HEK293 (cell line): ENCODE data around the gene TC2N.
"Not testable (repeated sequence)": the region's sequence is repeated elsewhere in the genome, so short reads cannot be mapped to it uniquely, and the experiment has no call there.

Experiments used
- CTCF ChIA-PET: fragments of 350-600 bp; formaldehyde crosslinking; extraction: SDS; loops from one replicate; lab custom pipeline; 2021; ENCODE audit warnings: antibody characterized with exemption; lab: Yijun Ruan, JAX
- POLR2A ChIA-PET: fragments of 300-600 bp; formaldehyde crosslinking; extraction: SDS; loops from one replicate; lab custom pipeline; 2020; ENCODE audit warnings: antibody characterized with exemption, inconsistent platforms; lab: Yijun Ruan, JAX
- H3K27ac ChIP-seq: fragments of 200-500 bp; sonication (Bioruptor generic); 2 replicates; pipeline ENCODE4 v1.5.1; 2014; ENCODE audit warnings: low read depth, low read length, control low read depth, inconsistent platforms; ENCODE audit errors: extremely low read depth
- H3K36me3 ChIP-seq, 2 experiments: fragments of 200-500 bp in 1 of 2; sonication (Bioruptor generic) in 1 of 2; 1 replicate in 1 of 2; 2 replicates in 1 of 2; pipeline ENCODE4 v1.5.1; 2014 to 2017; ENCODE audit warnings: inconsistent platforms in 2 of 2, low read length in 2 of 2; ENCODE audit not compliant: control insufficient read depth in 2 of 2, insufficient read depth in 1 of 2
- H3K4me1 ChIP-seq: fragments of 200-500 bp; sonication (Bioruptor generic); 2 replicates; pipeline ENCODE4 v1.5.1; 2014; ENCODE audit warnings: mild to moderate bottlenecking, low read length, inconsistent platforms; ENCODE audit not compliant: control insufficient read depth, insufficient read depth
- H3K4me3 ChIP-seq: 2 replicates; pipeline ENCODE4 v1.5.1; 2011; ENCODE audit warnings: low read depth, mild to moderate bottlenecking, control low read depth, low read length, moderate library complexity
- H3K9me3 ChIP-seq: fragments of 200-500 bp; sonication (Bioruptor generic); 2 replicates; pipeline ENCODE4 v1.5.1; 2014; ENCODE audit warnings: low read depth, low read length, inconsistent platforms; ENCODE audit not compliant: control insufficient read depth, insufficient read depth
- KLF10 ChIP-seq: fragments of 450-650 bp; IDR thresholded peaks from 2 replicates; pipeline ENCODE4 v1.5.1; 2018; ENCODE audit warnings: missing biosample characterization, mild to moderate bottlenecking, missing genetic modification characterization
- OSR2 ChIP-seq: fragments of 450-650 bp; formaldehyde crosslinking; IDR thresholded peaks from 2 replicates; pipeline ENCODE4 v1.5.1; 2016; ENCODE audit warnings: missing biosample characterization, missing genetic modification characterization
- SETDB1 ChIP-seq: IDR thresholded peaks from one replicate; pipeline ENCODE4 v1.6.1; 2017; ENCODE audit warnings: mild to moderate bottlenecking, low read length, moderate library complexity, mixed read lengths; ENCODE audit not compliant: insufficient read length
- ZBTB17 ChIP-seq: fragments of 450-650 bp; formaldehyde crosslinking; IDR thresholded peaks from 2 replicates; pipeline ENCODE4 v1.5.1; 2016; ENCODE audit warnings: missing biosample characterization, missing genetic modification characterization
- ZBTB20 ChIP-seq: fragments of 450-650 bp; formaldehyde crosslinking; IDR thresholded peaks from 2 replicates; pipeline ENCODE4 v1.5.1; 2016; ENCODE audit warnings: missing biosample characterization, missing genetic modification characterization
- ZFP41 ChIP-seq: fragments of 450-650 bp; formaldehyde crosslinking; IDR thresholded peaks from 2 replicates; pipeline ENCODE4 v1.5.1; 2016; ENCODE audit warnings: missing biosample characterization, missing genetic modification characterization, borderline replicate concordance
- ZNF175 ChIP-seq: fragments of 450-650 bp; formaldehyde crosslinking; IDR thresholded peaks from 2 replicates; pipeline ENCODE4 v1.5.1; 2016; ENCODE audit warnings: missing biosample characterization, missing genetic modification characterization
- ZNF266 ChIP-seq: fragments of 450-650 bp; formaldehyde crosslinking; IDR thresholded peaks from 2 replicates; pipeline ENCODE4 v1.5.1; 2016; ENCODE audit warnings: missing biosample characterization, missing genetic modification characterization, low read depth
- ZNF274 ChIP-seq, 2 experiments: fragments of 200-500 bp in 1 of 2; fragments of 450-650 bp in 1 of 2; sonication (Bioruptor generic) in 1 of 2; formaldehyde crosslinking in 1 of 2; IDR thresholded peaks; 2 replicates each; pipeline versions ENCODE4 v1.5.1 to v1.6.1; 2014 to 2016; ENCODE audit warnings: borderline replicate concordance in 1 of 2, inconsistent platforms in 1 of 2, low read length in 1 of 2, missing biosample characterization in 1 of 2, missing genetic modification characterization in 1 of 2
- ZNF362 ChIP-seq: fragments of 450-650 bp; formaldehyde crosslinking; IDR thresholded peaks from 2 replicates; pipeline ENCODE4 v1.5.1; 2016; ENCODE audit warnings: missing biosample characterization, missing genetic modification characterization
- ZNF394 ChIP-seq: fragments of 450-650 bp; formaldehyde crosslinking; IDR thresholded peaks from 2 replicates; pipeline ENCODE4 v1.5.1; 2016; ENCODE audit warnings: missing biosample characterization, missing genetic modification characterization, mild to moderate bottlenecking, moderate library complexity, borderline replicate concordance
- ZNF416 ChIP-seq: fragments of 450-650 bp; formaldehyde crosslinking; IDR thresholded peaks from 2 replicates; pipeline ENCODE4 v1.5.1; 2016; ENCODE audit warnings: missing biosample characterization, missing genetic modification characterization
- ZNF426 ChIP-seq: fragments of 450-650 bp; formaldehyde crosslinking; IDR thresholded peaks from 2 replicates; pipeline ENCODE4 v1.5.1; 2017; ENCODE audit warnings: missing biosample characterization, missing genetic modification characterization, mild to moderate bottlenecking, inconsistent platforms, moderate library complexity
- ZNF664 ChIP-seq: fragments of 450-650 bp; formaldehyde crosslinking; IDR thresholded peaks from 2 replicates; pipeline ENCODE4 v1.5.1; 2016; ENCODE audit warnings: missing biosample characterization, missing genetic modification characterization
- ZNF670 ChIP-seq: fragments of 450-650 bp; formaldehyde crosslinking; IDR thresholded peaks from 2 replicates; pipeline ENCODE4 v1.5.1; 2016; ENCODE audit warnings: missing biosample characterization, missing genetic modification characterization, low read depth
- ZNF707 ChIP-seq: fragments of 450-650 bp; formaldehyde crosslinking; IDR thresholded peaks from 2 replicates; pipeline ENCODE4 v1.5.1; 2016; ENCODE audit warnings: missing biosample characterization, missing genetic modification characterization
- ZNF776 ChIP-seq: fragments of 450-650 bp; formaldehyde crosslinking; IDR thresholded peaks from 2 replicates; pipeline ENCODE4 v1.5.0; 2017; ENCODE audit warnings: missing biosample characterization, missing genetic modification characterization, borderline replicate concordance
- ZNF792 ChIP-seq: fragments of 450-650 bp; formaldehyde crosslinking; IDR thresholded peaks from 2 replicates; pipeline ENCODE4 v1.5.1; 2016; ENCODE audit warnings: missing biosample characterization, missing genetic modification characterization
- TF ChIP-seq, protein P1 (sequence below): fragments of 450-650 bp; formaldehyde crosslinking; IDR thresholded peaks from 2 replicates; pipeline ENCODE4 v1.5.1; 2017; ENCODE audit warnings: missing biosample characterization, missing genetic modification characterization

Gene TC2N

GRCh38 chr14:91806094-91806493 is 61.2 kb downstream of the TC2N start:
- TF ChIP-seq ZNF707 (tag by site-specific recombination): peak; percentile 98
- TF ChIP-seq, all 188 proteins: peak for 1; not testable (repeated sequence) for 187
- H3K9me3 ChIP-seq, H3K4me3 ChIP-seq, CTCF ChIA-PET, H3K4me1 ChIP-seq, POLR2A ChIA-PET, H3K27ac ChIP-seq: not testable (repeated sequence)
- peaks cover 6 to 18% of the 10 kb centered on the region in 2 experiments for H3K36me3 ChIP-seq

- H3K4me1 ChIP-seq: no peaks in the 10 kb centered on the region
- H3K4me3 ChIP-seq: no peak overlapping the region
- TF ChIP-seq ZNF416 (tag by site-specific recombination) (no peak), ZNF175 (tag by site-specific recombination) (no peak), ZNF664 (tag by site-specific recombination) (no peak), ZNF362 (tag by site-specific recombination) (no peak)
- TF ChIP-seq, all 188 proteins: peak for 0
- Histone ChIP-seq H3K9me3 (no peaks in the 10 kb centered on the region), H3K27ac (no peak overlapping the region), H3K36me3 (peaks cover 6 to 13% of the 10 kb centered on the region in 2 experiments)
- ChIA-PET CTCF (no interaction called here), POLR2A (no interaction called here)
Measured at GRCh38 chr14:91805659-91806058, 61.7 kb downstream of the TC2N start.

DNA sequence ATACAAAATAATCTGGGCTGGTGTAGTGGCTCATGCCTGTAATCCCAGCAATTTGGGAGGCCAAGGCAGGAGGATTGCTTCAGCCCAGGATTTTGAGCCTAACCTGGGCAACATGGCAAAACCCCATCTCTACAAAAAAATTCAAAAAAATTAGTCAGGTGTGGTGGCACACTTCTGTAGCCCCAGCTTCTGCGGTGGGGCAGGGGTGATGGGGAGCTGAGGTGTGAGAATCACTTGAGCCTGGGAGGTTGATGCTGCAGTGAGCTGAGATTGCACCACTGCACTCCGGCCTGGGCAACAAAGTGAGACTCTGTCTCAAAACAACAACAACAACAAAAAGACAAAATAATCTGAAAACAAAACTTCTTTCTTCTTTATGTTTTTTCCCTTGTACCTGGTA is 66.0 kb downstream of the TC2N start:
- H3K36me3 ChIP-seq: peaks cover 3 to 4% of the 10 kb centered on the region in 2 experiments
- CTCF ChIA-PET: interaction anchor here (0.8 to 1.2 kb wide), 2 partner anchors 7 to 88 kb away, joined by 3 read pairs; no protein-coding TSS in a partner anchor
- TF ChIP-seq, protein P1, sequence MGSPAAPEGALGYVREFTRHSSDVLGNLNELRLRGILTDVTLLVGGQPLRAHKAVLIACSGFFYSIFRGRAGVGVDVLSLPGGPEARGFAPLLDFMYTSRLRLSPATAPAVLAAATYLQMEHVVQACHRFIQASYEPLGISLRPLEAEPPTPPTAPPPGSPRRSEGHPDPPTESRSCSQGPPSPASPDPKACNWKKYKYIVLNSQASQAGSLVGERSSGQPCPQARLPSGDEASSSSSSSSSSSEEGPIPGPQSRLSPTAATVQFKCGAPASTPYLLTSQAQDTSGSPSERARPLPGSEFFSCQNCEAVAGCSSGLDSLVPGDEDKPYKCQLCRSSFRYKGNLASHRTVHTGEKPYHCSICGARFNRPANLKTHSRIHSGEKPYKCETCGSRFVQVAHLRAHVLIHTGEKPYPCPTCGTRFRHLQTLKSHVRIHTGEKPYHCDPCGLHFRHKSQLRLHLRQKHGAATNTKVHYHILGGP (tag by site-specific recombination): no peak
- TF ChIP-seq ZNF670 (tag by site-specific recombination): no peak
- TF ChIP-seq ZNF266 (tag by site-specific recombination): no peak
- no peak for TF ChIP-seq ZBTB17
- no peak for TF ChIP-seq ZFP41 (tag by site-specific recombination)
- TF ChIP-seq ZNF274 (IDR thresholded peaks at IDR 0.05; ENCODE audit: low read length): no peak
- TF ChIP-seq ZNF274 (tag by site-specific recombination; IDR thresholded peaks at IDR 0.05; ENCODE audit: borderline replicate concordance): no peak
- no peak for TF ChIP-seq SETDB1
- TF ChIP-seq ZNF426 (tag by site-specific recombination): no peak
- TF ChIP-seq ZNF792 (tag by site-specific recombination): no peak
- TF ChIP-seq ZBTB20: no peak
- TF ChIP-seq OSR2 (tag by site-specific recombination): no peak
- no peak for TF ChIP-seq KLF10 (tag by site-specific recombination)
- no peak for TF ChIP-seq ZNF776
- TF ChIP-seq ZNF416 (tag by site-specific recombination): no peak
- no peak for TF ChIP-seq ZNF394 (tag by site-specific recombination)
- TF ChIP-seq, all 188 proteins: peak for 0
- POLR2A ChIA-PET: interaction anchor here (0.6 kb wide), 1 partner anchor 110 kb away, joined by 7 read pairs; no protein-coding TSS in a partner anchor
- Histone ChIP-seq H3K4me1 (no peaks in the 10 kb centered on the region), H3K4me3 (no peak overlapping the region), H3K9me3 (no peaks in the 10 kb centered on the region), H3K27ac (no peak overlapping the region)
